Cerebellar cortex (tissue), 1 donor: Measurements from ENCODE around the gene KRT75.

ENCODE experiments used
- DNase-seq: peaks from one replicate; pipeline ENCODE4 v3.0.0-alpha.2; 2015; ENCODE audit warnings: low spot score

KRT75 gene

DNA sequence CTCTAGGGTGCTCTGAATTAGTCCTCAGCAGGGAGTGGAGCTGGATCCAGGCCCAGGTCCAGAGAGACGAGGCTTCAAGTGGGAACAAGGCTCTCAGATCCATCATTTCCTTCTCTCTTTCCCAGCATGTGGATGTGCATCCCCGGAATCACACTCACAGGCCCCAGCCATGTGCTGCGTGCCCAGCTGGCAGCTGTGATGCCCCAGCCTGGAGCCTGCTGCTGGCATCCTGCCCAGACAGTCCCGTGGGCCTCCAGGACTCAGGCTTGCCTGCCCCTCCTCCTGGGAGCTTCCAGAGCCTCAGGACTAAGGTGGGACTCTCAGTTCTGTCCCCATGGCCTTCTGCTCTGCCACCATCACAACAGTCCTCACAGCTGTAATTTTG lies 42.6 kb downstream of the KRT75 start:
- DNase-seq, result no peak

DNA sequence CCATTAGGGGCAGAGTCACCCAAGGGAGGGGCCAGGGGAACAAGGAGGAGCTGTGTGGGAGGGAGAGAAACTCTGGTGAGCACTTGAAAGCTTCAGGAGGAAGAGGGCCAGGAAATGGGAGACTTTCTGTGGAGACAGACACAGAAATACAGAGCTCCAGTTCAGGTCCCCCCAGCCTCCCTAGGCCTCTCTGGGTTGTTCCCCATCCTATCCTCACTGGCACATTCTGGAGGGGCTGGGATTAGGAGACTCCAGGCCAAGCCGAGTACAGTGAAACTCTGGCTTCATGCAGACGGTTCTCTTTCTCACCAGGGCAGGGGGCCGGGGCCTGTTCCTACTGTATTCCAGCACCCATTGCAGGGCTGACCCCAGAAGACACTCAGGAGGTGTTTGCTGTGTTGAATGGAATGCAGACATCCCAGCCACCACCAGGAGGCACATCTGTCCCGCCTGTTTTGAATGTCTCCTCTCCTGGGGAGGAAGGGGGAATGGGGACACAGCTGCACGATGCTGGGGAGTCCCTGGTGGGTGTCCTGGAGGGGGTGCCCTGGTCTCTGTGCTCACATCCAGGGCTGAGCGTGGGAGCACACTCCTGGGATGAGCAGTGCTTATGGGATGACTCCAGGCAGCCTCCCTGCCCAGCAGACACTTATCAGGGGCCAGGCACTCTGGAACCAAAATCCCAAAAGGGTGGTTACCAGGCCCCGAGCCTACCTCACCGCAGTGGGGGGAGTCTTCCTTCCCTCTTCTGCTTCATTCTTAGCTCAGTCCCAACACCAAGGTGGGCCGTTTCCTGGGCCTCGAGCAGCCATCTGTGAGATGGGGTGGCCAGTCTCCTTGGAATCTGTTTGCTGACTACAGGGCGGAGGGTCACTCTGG lies 43.2 kb downstream of the KRT75 start:
- DNase-seq, result no peak

DNA sequence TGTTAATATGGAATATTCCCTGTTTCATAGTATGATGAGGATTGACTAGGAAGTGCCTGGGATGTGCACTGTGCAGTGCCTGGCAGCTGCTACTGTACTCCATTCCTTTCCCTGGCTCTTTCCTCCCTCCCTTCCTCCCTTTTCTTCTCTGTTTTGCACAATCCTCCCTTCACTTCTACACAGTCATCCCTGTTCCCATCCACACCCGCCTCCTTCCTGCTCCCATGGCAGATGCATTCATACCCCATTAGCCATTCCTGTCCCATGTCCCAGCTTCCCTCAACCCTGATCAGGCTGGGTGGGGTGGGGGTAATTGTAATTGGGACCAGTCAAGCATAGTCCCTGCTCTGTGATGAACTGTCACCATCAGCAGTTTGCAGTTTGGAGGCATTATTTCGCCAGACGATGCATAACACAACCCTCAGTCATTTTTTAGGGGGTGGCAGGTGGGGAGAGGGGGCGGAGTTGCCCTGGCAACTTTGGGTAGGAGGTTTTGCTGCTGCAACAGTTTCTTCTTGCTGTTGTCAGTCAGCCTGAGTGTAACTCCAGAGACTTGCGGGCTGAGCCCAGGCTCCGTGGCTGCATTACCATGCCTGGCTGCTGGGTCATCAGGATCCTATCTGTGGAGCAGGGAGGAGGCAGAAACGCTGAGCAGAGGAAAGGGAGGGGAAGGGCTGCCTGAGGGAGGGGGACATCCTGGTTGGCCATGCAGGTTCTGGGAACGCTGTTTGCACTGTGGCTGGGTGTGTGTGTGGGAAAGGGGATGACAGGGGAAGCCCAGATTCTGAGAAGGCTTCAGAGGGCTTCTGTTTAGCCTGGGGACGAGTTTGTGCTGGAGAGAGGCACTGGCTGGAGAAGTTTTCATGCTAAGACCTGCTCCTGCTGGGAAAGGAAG lies 44.6 kb downstream of the KRT75 start:
- DNase-seq, result no peak

DNA sequence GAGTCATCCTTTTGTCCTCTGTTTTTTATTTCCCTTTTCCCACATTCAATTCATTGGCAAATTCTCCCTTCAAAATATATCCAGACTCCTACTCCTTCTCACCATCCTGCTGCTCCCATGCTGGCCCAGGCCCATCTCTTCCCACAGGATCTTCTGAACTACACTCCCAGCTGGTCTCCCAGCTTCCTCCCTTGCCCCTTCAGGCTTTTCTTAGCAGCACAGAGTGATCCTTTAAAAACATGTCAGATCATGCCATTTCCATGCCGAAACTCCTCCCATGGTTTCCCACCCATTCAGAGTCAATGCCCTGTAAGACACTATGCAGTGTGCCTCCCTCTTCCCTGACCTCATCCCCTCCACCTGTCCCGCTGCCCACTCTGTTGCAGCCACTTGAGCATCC lies 46.3 kb downstream of the KRT75 start:
- no peak for DNase-seq

DNA sequence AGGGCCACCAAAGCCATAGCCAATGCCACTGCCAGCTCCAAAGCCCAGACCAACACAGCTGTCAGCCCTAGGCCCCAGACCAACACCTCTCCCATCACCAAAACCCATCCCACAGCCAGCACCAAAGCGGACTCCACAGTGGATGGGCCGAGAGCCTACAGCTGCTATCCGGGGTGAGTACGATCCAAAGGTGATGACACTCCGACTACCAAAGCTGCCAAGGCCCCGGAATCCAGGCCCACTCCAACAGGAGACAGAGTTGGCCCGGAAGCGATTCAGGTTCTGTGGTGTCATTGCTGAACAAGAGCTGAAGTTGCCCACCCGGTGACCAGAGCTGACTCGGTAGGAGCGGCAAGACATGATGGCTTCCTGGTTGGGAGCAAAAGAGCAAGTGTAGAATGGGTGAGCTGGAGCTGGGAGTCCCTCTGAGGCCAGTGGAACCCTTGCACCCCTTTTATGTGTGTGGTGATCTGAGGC lies 48.9 kb downstream of the KRT75 start, which contains the start of gene KRT84:
TSS of gene KRT84 (minus strand) at position 427 of the 477 bp plus-strand sequence. CDS start at position 360, 67 bp downstream.
- no peak for DNase-seq

DNA sequence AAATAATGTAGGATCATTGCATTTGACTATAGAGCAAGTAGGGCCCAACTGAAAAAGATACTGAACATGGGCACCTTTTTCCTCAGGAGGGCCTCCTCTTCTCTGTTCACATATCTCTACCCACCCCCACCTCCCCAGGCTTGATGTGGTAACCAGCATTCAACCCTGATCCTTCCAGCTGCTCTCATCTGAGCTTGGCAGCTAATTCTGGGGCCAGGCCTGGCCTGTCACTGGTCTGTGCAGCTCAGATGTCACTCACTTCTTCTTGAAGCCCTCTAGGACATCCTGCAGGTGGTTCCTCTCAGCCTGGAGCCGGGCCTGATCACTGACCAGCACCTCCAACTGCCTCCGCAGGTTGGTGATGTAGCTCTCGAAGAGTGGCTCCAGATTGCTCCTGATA lies 50.8 kb downstream of the KRT75 start:
- DNase-seq, result no peak

DNA sequence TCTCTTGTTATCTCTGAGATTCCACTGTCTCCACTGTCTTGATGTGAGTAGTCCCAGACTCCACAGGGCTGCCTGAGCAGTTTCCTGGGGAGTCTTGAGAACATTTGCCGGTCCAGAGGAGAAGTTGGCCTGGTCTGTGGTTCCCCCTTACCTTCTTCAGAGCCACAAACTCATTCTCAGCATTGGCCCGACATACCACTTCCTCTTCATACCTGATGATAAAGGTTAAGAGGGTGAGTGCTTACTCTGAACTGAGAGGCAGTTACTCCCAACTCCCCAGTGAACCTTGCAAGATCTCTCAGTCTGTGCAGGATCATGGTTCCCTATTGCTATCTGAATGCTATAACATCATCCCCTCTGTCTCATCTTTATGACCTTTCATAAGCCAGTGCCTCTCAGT lies 51.3 kb downstream of the KRT75 start:
- no peak for DNase-seq

DNA sequence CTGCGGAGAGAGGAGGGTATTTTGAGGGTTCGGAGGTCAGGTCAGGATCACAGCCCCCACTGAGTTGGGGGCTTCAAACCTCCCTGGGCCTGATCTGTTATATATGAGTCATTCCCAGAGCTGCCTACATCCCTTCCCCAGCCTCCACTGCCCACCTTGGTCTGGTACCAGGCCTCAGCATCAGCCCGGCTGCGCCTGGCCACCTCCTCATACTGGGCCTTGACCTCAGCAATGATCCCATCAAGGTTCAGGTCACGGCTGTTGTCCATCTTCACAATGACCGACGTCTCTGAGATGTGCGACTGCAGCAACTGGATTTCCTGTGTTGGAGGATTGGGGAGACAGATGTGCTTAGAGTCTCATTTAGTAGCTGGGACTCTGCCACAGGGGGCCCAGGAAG lies 53.0 kb downstream of the KRT75 start:
- no peak for DNase-seq

DNA sequence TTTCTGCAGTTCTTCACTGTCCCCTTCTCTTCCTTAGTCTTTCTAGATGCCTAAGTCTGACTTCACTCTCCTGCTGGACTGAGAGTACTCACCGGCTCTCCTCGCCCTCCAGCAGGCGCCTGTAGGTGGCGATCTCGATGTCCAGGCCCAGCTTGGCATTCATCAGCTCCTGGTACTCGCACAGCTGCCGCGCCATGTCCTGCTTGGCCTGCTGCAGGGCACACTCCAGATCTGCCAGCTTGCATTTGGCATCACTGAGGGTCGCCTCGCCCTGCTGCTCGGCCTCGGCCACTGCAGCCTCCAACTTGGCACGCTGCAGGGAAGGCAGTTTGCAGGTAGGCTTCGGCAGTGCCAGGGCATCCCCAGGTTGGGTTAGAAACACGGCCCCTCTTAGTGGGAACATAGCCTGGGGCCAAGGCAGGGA lies 53.9 kb downstream of the KRT75 start:
- DNase-seq, result peak; percentile 31

DNA sequence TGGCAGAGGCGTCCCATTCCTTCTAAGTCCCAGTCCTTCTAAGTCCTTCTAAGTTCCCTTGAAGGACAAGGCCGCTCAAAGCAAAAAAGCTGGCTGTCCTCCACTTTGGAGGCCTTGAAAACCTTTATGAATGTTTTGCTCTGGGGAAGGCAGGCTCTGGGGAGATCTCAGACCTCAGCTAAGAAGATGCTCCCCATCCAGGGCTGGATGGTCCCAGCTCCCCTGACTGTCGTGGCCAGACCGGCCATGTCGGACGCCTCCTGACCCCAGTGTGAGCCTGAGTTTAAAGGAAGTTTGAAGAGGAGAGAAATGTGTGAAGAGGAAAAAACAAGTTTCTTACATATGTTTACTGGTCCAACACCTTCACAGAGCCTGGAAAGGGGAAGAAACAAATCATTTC lies 54.6 kb downstream of the KRT75 start:
- DNase-seq, result no peak

DNA sequence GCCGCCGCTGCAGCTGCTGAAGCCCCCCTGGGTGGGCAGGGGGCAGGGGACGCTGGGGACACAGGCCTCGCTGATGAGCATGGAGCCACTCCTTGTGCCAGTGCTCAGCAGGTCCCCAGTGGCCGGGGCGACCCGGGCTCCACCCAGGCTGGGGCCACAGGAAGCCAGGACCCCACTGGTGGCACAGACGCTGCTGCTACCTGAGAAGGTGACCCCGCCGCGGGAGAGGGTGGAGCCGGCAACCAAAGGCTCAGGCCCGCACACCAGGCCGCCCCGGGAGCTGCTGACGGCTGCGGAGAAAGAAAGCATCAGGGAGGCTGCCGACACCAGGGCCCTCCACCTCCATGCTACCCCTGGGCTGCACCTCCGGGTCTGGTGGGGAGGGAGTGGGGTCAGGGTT lies 56.1 kb downstream of the KRT75 start:
- no peak for DNase-seq

DNA sequence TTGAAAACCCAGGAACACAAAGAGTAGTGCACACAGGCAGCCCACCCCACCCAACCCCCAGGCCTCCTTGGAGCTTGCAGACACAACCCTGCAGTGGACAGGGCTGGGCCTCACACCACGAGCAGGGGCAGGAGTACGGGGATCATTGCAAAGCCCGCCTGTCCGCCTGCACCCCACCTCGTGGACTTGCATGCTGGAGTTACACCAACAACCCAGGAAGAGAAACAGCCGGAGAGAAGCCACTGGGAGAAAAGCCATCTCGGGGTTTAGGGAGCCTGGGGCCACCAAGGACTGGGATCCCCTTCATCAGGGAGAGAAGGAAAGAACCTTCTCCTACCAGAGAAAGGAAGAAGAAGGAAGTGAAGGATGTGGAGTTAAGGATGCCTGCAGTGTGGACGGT lies 56.9 kb downstream of the KRT75 start:
- DNase-seq, result no peak
